Measurements from ENCODE around the gene CTRL. TPM values are rescaled to one million over a fixed set of nuclear protein-coding genes. Genes with fewer than 3 reads are reported as not detected.

Gene CTRL
- polyA plus RNA-seq, 1 of the 3 experiments (the other 2 are of a cell fraction): 1.9 TPM

DNA sequence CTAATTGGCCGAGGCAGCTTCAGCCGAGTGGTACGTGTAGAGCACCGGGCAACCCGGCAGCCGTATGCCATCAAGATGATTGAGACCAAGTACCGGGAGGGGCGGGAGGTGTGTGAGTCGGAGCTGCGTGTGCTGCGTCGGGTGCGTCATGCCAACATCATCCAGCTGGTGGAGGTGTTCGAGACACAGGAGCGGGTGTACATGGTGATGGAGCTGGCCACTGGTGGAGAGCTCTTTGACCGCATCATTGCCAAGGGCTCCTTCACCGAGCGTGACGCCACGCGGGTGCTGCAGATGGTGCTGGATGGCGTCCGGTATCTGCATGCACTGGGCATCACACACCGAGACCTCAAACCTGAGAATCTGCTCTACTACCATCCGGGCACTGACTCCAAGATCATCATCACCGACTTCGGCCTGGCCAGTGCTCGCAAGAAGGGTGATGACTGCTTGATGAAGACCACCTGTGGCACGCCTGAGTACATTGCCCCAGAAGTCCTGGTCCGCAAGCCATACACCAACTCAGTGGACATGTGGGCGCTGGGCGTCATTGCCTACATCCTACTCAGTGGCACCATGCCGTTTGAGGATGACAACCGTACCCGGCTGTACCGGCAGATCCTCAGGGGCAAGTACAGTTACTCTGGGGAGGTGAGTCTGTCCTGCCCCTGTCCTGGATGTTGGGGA lies 22.5 kb downstream of the CTRL start (continued):
- TF ChIP-seq NFIC (IDR thresholded peaks at IDR 0.05; ENCODE audit: borderline replicate concordance) (no peak), RXRA (IDR thresholded peaks at IDR 0.05; ENCODE audit: borderline replicate concordance, low read depth) (no peak), NRF1 (IDR thresholded peaks at IDR 0.05; ENCODE audit: low read depth, low read length) (no peak), TCF12 (IDR thresholded peaks at IDR 0.05) (no peak), RCOR1 (IDR thresholded peaks at IDR 0.05; ENCODE audit: low read length) (no peak), EP300 (IDR thresholded peaks at IDR 0.05; ENCODE audit: borderline replicate concordance in 1 of 2, low read depth in 1 of 2, low read length in 1 of 2) (no peak), TAF1 (IDR thresholded peaks at IDR 0.05; ENCODE audit: borderline replicate concordance, low read depth, low read length) (no peak)

- no peak overlapping the region for H2AFZ ChIP-seq (ENCODE audit: low read depth)
- no peak overlapping the region for H3K4me3 ChIP-seq (ENCODE audit: low read depth in 2 of 2, low read length in 1 of 2)
- no peaks in the 10 kb centered on the region for H3K9me3 ChIP-seq
- H3K36me3 ChIP-seq (replicated peaks in 1 of 2; ENCODE audit: control insufficient read depth in 1 of 2, insufficient read depth in 2 of 2, low read length in 1 of 2): peaks cover 0 to 12% of the 10 kb centered on the region in 2 experiments
- no peak for DNase-seq
- 91% methylated on average over 11 of the region's 11 CpGs for WGBS (ENCODE audit: low lambda C conversion rate)
- H3K27me3 ChIP-seq (ENCODE audit: insufficient read depth): no peaks in the 10 kb centered on the region
- no peak overlapping the region for H3K27ac ChIP-seq (ENCODE audit: low read depth in 2 of 2, low read length in 1 of 2)
- H3K4me2 ChIP-seq: no peak overlapping the region
- no peaks in the 10 kb centered on the region for H3F3A ChIP-seq (replicated peaks; ENCODE audit: insufficient read depth)
- ChIA-PET CTCF (interaction anchor here (0.8 to 2.5 kb wide), 3 partner anchors 10 to 24 kb away, joined by 4 to 9 read pairs (median 4); no protein-coding TSS in a partner anchor), POLR2A (no interaction called here)
- no peak overlapping the region for H3K9ac ChIP-seq
- peaks cover 0 to 14% of the 10 kb centered on the region in 2 experiments; a peak in 1 of 4 replicates for H3K4me1 ChIP-seq (ENCODE audit: control insufficient read depth in 1 of 2, insufficient read depth in 2 of 2, low read depth in 1 of 2, low read length in 1 of 2)
- no peak for TF ChIP-seq FOXJ3 (CRISPR knock-in tag; IDR thresholded peaks at IDR 0.05)
- TF ChIP-seq, protein P1, sequence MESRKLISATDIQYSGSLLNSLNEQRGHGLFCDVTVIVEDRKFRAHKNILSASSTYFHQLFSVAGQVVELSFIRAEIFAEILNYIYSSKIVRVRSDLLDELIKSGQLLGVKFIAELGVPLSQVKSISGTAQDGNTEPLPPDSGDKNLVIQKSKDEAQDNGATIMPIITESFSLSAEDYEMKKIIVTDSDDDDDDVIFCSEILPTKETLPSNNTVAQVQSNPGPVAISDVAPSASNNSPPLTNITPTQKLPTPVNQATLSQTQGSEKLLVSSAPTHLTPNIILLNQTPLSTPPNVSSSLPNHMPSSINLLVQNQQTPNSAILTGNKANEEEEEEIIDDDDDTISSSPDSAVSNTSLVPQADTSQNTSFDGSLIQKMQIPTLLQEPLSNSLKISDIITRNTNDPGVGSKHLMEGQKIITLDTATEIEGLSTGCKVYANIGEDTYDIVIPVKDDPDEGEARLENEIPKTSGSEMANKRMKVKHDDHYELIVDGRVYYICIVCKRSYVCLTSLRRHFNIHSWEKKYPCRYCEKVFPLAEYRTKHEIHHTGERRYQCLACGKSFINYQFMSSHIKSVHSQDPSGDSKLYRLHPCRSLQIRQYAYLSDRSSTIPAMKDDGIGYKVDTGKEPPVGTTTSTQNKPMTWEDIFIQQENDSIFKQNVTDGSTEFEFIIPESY (IDR thresholded peaks at IDR 0.05; ENCODE audit: borderline replicate concordance, low read depth): no peak
- TF ChIP-seq, protein P2, sequence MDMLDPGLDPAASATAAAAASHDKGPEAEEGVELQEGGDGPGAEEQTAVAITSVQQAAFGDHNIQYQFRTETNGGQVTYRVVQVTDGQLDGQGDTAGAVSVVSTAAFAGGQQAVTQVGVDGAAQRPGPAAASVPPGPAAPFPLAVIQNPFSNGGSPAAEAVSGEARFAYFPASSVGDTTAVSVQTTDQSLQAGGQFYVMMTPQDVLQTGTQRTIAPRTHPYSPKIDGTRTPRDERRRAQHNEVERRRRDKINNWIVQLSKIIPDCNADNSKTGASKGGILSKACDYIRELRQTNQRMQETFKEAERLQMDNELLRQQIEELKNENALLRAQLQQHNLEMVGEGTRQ (IDR thresholded peaks at IDR 0.05; ENCODE audit: borderline replicate concordance, low read depth, low read length): no peak
- TF ChIP-seq CHD2 (IDR thresholded peaks at IDR 0.05; ENCODE audit: low read length, partially characterized antibody): no peak
- no peak for TF ChIP-seq IRF3 (IDR thresholded peaks at IDR 0.05; ENCODE audit: low read depth, low read length)
- TF ChIP-seq RFX5 (IDR thresholded peaks at IDR 0.05; ENCODE audit: low read length): no peak
- TF ChIP-seq YY1 (IDR thresholded peaks at IDR 0.05; ENCODE audit: low read depth): no peak
- TF ChIP-seq FOSL2 (IDR thresholded peaks at IDR 0.05; ENCODE audit: borderline replicate concordance, low read depth): no peak
- no peak for TF ChIP-seq REST (IDR thresholded peaks at IDR 0.05; ENCODE audit: low read depth, low read length)
- TF ChIP-seq RCOR1 (IDR thresholded peaks at IDR 0.05; ENCODE audit: low read length): no peak
- no peak for TF ChIP-seq GABPA (IDR thresholded peaks at IDR 0.05; ENCODE audit: low read depth)
- TF ChIP-seq RXRA (IDR thresholded peaks at IDR 0.05; ENCODE audit: borderline replicate concordance, low read depth): no peak
- TF ChIP-seq, protein P3, sequence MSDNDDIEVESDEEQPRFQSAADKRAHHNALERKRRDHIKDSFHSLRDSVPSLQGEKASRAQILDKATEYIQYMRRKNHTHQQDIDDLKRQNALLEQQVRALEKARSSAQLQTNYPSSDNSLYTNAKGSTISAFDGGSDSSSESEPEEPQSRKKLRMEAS (IDR thresholded peaks at IDR 0.05; ENCODE audit: low read depth): no peak
- H3K79me2 ChIP-seq (ENCODE audit: insufficient read depth): peaks cover 15% of the 10 kb centered on the region; the same call in 1 of the 2 replicates
- H4K20me1 ChIP-seq (ENCODE audit: insufficient read depth): 0 out of 2 replicates have a peak, but pooled peaks cover 3% of the 10 kb centered on the region
- H3K9me2 ChIP-seq: no peaks in the 10 kb centered on the region
Measured at GRCh38 chr16:67907397-67908180, 24.1 kb downstream of the CTRL start.

Measured in SK-N-SH (cell line).